HG03159 (cell line): Measurements from ENCODE around the gene CCR2.
"Not testable (repeated sequence)": the region's sequence is repeated elsewhere in the genome, so short reads cannot be mapped to it uniquely, and the experiment has no call there.

ENCODE experiments used
- ATAC-seq: cut with Tn5 transposase; IDR thresholded peaks from one replicate; pipeline ENCODE4 v1.9.1; 2021; ENCODE audit warnings: mild to moderate bottlenecking, moderate library complexity; ENCODE audit not compliant: unreplicated experiment

The CCR2 gene

DNA sequence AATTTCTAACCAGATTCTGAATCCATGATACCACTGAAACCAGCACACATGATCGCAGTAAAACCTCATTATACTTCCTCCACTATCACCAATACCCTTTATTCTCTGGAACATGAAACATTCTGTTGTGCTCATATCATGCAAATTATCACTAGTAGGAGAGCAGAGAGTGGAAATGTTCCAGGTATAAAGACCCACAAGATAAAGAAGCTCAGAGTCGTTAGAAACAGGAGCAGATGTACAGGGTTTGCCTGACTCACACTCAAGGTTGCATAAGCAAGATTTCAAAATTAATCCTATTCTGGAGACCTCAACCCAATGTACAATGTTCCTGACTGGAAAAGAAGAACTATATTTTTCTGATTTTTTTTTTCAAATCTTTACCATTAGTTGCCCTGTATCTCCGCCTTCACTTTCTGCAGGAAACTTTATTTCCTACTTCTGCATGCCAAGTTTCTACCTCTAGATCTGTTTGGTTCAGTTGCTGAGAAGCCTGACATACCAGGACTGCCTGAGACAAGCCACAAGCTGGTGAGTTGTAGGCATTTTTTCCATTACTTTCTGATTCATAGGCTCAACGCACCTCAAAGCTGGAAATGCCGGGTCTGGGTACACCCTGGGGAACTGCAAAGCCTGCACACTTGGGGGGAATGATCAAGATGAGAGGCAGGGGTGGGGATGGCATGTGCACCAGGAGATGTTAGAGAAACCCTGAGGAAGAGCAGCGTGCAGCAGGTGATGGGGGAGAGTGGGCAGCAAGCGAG is at the start of gene CCR2:
TSS of gene CCR2 (plus strand) at position 465 of the 764 bp plus-strand sequence. CDS start 3,417 bp downstream, outside the sequence.
- no peak for ATAC-seq

DNA sequence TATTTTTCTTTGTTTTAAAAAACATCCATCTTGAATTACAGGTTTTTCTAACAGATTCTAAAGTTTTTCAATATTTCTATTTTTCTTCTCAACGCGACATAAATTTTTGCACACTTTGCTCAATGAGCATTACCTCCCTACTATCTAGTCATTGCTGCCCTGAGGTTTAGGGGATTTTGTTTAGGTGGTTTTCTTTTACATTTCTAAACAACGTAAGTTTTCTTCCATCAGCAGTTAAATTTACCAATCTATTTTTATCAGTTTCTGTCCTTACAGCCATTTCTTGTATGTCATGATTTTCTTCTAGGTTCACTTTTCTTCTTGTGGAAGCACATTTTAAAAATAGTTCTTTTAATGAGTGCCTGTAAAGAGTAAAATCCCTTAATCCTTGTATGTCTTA is 49.2 kb upstream of the CCR2 start:
- ATAC-seq = no peak

DNA sequence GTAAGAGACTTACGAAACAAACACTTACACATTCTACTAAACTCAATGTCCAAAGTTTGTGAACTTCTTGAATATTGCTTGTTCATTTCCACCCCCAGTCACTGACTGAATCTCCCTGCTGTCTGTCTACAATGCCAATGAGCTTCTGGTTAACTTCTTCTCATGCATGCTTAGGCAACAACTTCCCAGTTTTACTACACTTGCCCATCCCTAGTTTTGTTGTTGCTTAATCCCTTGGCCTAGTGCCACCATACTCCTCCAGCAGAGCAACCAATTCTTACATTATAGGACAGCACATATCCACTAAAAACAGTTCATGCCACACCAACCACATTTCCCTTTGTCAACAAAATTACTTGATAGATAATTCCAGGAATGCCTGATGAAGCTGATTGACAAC is 40.9 kb upstream of the CCR2 start:
- ATAC-seq = no peak

DNA sequence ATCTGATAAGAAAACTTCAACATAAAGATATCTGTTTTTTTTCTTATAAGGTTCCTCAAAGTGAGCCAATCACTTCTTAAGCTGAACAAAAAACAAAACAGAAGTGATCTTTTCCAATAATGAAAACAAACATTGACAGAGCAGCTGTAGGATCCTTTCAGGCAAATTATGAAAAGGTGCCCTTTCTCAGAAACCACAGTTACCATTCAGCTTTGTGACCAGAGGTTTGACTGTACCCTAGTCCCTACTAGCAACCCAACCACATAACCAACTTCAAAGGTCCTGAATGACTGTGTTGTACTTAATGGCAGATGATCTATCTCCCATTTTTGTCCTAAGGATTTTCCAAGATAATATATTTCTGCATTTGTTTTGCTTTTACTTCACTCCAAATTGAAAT is 39.4 kb upstream of the CCR2 start:
- ATAC-seq = peak; percentile 56

DNA sequence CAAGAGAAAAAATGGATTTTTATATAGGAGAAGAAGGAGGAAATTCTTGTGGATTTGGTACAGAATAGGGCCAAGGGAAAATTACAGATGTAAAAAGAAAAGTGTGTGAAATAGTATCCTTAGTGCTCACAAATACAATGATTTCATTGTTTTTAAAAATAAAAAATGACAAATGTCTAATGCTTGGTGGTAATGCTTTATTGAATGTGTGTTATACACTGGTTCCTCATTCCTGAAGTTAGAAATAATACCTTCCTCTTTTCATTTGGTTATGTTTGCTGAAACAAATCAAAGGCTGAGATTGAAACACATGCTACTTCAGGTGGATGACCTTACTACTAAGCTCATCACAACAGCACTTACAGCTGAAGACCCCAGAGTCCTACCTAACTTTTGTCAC is 37.7 kb upstream of the CCR2 start:
- ATAC-seq = no peak

DNA sequence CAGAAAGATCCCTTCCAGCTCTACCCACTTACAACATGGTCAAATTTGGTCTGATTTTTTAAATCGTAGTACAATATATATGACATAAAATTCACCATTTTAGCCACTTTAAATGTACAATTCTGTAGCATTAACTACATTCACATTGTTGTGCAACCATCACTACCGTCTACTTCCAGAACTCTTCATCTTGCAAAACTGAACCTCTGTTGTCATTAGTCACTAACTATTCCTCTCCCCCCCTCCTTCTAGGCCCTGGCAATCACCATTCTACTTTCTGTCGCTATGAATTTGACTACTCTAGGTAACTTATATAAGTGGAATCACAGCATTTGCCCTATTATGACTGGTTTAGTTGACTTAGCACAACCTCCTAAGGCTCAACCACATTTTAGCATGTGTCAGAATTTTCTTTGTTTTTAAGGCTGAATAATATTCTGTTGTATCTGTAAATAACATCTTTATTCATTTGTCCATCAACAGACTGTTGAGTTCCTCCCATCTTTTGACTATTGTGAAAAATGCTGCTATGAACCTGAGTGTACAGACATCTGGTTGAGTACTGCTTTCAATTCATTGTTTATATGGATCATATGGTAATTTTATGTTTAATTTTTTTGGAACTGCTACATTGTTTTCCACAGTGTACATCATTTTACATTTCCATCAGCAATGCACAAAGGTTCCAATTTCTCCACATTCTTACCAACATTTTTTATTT is 35.5 kb upstream of the CCR2 start:
- no peak for ATAC-seq

DNA sequence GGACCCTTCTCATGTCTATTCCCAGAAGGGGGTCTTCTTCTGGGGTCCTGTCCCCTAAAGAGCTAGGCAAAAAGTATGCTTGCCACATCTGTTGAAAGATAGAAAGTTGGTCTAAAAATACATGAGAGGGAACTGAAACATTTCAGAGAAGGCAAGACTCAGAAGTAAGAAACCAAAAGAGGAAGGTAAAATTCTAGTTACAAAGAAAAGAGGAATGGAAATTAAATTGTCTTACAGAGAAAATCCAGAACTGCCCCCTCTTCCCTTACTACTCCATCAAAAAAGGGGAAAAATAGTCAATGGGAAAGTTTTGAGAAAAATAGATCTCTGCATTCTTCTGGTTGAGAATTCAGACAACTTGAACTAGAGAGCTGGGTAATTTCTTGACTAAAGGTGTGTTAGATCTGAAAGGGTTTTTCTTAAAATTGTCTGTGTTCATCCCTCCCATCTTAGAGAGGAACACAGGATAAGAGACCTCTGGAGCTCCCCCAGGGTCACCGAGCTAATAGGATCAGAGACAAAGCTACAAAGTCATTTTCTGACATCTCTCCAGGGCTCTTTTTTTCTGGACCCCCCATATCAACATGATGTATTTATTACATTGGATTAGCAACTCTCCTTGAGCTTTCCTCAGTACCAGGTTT is 32.3 kb upstream of the CCR2 start:
- ATAC-seq = no peak

DNA sequence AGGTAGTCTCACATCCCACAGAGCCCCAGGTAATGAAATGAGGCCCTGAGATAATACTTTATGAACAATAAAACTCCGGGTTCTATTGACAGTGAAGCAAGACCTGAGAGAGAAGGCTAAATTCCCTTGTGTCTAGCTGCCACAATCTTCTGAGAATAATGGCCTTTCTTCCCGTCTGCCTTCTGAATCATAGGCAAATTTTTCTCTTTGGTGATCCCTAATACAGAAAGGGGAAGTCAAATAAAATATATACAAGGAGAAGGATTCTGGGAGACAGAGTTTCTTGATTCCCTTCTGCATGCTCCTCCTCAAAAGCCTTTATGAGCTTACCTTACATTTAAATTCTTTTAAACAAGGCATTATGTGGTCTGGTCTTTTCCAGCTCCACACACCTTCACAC is 29.9 kb upstream of the CCR2 start:
- no peak for ATAC-seq

DNA sequence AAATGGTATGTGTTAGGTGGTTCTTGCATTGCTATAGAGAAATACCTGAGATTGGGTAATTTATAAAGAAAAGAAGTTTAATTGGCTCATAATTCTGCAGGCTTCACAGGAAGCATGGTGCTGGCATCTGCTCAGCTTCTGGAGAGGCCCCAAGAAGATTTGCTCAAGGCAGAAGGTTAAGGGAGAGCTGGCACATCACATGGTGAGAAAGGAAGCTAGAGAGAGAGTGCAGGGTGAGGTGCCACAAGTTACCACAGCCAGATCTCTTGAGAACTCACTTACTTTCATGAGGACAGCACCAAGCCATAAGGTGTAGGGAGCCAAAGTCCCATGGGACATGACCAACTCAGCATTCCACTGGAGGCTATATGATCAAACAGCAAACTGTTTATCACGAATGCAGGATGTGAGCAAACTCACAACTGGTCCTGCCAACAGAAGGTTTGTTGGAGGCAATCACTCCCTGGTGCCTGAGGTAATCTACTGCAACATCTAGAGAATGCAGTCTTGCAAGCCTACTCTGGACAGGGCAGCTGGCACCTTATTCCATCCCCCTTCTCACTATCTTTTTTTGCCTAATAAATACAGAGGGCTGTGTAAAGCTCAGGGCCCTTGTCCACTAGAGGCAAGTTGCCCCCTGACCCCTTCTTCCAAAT is 28.1 kb upstream of the CCR2 start:
- no peak for ATAC-seq

DNA sequence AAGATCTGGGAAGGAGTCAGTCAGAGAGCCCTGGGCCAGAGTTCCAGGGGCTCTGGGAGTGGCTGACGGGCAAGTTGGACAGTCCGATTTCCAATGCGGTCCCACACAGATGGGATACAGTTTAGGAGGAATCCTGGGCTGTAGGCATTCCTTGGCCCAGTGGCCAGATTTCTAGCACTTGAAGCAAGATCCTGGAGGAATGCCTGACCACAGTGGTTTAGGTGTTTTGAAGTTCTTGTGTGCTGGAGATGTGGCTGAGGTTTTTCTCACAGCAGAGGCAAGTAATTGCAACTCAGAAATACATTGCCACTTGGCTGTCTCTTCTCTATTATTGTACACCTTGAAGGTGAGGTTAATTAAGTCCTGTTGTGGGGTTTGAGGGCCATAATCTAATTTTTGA is 23.2 kb upstream of the CCR2 start:
- not testable (repeated sequence) for ATAC-seq

DNA sequence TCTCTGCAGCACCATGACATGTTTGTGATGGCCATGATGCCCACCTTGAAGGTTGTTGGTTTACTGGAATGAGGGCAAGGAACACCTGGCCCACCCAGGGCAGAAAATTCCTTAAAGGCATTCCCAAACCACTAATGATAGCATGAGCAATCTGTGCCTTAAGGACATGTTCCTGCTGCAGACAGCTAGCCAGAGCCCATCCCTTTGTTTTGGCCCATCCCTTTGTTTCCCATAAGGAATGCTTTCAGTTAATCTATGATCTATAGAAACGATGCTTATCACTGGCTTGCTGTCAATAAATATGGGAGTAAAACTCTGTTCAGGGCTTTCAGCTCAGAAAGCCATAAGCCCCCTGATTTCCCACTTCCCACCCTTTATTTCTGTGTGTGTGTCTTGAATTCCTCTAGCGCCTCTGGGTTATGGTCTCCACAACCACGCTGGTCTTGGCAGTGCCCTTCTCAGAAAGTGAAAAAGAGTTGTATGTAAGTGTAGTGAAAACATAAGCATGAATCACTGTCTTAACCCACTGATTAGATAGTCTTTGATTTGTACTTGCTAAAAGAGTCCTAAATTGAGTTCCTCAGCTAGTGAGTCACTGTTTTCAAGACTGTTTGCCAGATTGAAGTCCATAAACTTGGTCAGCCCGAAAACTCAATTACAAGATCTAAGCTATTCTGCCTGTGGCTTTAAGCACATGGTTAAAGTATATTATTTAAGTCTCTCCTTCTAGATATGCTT is 19.0 kb upstream of the CCR2 start:
- ATAC-seq = no peak

DNA sequence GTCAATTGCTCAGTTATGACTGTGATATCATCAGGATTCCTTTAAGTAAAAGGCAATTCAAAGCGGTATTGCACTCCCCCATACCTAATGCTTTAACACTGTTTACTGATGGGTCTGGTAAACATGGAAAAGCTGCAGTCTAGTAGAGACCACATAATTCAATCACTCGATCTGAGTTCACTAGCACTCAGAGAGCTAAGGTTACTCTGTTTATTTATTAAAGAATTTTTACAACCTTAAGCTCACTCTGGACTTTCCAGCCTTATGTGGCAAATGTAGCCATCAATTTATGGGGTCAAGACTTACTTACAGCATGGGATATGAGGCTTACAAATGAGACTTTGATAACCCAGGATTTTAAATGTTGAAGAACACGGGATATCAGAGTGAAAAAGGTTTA is 18.4 kb upstream of the CCR2 start:
- no peak for ATAC-seq

DNA sequence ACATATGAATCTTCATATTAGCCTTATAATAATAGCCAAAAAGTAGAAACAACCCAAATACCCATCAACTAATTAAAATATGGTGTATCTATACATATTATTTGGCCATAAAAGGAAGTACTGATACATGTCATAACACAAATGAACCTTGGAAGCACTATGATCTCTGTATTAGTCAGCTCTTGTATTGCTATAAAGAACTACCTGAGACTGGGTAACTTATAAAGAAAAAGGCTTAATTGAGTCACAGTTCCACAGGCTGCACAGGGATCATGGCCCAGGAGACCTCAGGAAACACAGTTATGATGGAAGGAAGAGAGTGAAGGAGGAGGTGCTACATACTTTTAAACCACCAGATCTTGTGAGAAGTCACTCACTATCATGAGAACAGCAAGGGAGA is 16.0 kb upstream of the CCR2 start:
- ATAC-seq = no peak

DNA sequence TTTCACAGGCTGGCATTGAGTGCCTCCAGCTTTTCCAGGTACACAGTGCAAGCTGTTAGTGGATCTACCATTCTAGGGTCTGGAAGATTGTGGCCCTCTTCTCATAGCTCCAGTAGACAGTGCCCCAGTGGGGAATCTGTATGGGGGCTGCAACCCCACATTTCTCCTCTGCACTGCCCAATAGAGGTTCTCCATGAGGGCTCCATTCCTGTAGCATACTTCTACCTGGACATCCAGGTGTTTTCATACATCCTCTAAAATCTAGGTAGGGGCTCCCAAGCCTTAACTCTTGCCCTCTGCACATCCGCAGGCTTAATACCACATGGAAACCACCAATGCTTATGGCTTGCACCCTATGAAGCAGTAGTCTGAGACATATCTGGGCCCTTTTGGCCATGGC is 15.1 kb upstream of the CCR2 start:
- no peak for ATAC-seq

DNA sequence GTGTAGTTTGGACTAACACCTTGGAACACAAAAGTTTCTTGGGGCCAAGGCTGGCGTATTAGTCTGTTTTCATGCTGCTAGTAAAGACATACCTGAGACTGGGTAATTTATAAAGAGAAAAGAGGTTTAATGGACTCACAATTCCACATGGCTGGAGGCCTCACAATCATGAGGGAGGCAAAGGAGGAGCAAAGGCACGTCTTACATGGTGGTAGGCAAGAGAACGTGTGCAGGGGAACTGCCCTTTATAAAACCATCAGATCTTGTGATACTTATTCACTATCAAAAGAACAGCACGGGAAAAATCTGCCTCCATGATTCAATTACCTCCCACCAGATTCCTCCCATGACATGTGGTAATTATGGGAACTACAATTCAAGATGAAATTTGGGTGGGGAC is 9.4 kb upstream of the CCR2 start:
- ATAC-seq = no peak

DNA sequence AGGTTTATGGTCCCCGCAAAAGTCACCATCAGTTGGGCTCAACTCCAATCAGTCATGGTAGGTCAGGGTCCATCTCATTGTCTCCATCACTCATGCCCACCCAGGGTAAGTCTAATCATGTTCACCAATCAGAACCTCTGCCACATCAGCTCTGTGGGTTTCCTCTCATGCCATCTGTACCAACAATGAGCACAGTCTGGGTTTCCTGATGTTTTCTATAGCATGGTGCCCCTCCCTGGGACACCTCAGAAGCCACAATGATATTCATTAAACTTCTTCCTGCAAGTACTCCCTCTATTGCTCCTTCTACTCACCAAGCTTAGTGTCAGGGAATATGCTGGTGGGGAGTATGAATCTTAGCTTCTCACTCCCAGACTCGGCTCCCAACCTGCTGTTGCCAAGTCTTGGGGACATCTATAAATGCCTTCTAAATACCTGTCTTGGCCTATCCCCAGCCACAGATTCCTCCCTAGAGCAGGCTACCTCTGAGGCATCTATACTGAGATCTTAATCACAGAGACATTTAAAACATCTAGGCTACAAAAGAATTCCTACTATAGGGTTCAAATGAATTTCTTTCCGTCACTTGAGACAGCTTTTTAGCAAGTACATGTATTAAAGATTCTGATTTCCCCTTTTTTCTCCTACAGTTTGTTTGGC is 5.0 kb upstream of the CCR2 start:
- ATAC-seq = no peak

DNA sequence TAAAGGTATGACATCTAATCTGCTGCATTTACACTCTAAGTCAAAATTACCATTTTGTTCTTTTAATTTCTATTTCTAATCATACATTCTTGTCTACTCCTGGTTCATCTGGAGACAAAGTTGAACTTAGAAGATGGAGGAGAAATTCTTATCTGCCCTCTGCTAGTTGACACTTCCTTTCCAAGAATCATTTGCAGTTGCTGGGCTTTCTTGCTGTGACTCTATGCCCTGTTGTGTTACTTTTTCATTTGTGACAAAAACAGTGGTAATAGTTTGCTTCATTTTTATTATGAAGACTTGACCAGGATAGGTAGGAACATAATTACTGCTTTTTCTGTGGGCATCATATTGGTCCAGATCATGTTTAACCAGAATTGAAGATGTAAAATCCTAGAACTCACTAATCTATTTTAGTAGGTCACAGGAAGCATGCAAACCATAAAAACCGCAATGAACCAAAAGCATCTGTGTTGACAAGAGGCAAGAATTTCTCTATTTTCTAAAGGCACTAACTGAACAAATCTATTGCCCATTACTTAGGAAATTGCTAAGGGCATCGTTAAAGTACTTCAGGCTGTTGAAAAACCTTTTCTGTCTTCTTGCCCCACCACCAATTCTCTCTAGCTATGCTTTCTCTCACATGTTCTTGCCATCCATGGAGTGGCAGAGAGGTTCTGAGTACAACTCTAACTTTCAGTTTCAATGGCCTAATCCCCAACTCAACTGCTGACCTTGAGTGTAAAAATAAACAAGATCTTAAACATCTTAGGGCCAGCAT is 4.2 kb upstream of the CCR2 start:
- peak; percentile 66 for ATAC-seq

DNA sequence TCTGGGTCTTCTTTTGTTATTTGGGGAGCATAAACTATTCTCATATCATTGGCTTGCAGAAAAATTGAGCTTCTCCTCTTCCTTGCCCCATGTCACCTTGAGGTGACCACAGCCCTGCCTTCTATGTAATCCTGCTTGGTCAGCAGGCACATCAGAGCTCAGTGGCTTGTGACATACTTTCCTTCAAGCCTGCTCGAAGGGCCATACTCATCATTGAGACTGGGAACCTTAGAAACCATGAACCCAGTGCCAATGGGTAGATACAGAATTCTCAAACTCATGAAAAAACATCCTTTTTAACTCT is 3.7 kb upstream of the CCR2 start:
- no peak for ATAC-seq

DNA sequence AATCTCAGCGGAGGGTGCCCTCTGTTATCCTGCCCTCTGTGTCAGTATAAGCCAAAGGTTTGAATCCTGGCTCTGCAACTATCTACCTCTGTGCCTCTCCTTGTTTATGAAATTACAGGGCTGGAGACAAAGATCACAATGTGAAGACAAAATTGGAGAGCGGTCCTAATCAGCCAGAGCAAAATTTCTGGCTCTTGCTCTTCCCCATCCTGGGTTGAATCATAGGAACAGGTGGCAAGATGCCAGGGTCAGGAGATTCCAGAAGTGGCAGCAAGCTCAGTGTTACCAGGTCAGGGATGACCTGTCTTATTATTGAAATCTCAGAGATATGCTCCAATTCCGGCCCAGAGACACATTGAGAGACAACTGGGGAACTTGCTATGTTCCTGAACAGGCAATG is 2.3 kb upstream of the CCR2 start:
- no peak for ATAC-seq

DNA sequence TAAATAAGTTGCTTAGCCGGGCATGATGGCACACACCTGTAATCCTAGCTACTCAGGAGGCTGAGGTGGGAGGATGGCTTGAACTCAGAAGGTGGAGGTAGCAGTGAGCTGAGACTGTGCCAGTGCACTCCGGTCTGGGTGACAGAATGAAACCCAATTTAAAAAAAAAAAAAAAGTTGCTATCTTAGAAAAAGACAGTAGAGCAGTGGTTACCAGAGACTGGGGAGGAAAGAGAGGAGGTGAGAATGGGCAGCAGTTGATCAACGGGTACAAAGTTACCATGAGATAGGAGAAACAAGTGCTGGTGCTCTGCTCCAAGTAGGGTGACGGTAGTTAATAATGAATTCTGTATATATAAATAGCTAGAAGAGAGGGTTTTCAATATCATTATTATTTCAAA is 821 bp upstream of the CCR2 start:
- no peak for ATAC-seq
